ENCODE data around the gene SEMA4A.

SEMA4A gene

DNA sequence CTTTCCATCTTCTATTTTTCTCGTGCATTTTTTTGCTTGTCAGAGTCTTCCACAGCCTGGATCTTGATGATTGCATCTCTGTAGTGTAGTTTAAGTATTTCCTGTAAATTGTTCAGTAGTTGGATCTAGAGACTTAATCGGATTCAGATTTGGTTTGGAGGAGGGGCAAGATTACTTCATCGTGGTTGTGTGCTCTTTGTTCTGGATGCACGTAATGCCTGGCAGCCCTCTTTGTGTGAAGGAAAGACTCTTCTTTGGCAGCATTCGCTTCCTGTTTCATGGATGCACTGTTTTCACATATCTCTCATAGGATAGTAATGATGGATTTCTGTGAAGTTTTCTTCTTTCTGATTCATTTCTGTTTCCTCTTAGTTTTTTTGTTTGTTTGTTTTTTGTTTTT is 14.2 kb downstream of the SEMA4A start:
- POLR2A ChIA-PET: interaction anchor here (0.7 kb wide), 1 partner anchor 45 kb away, joined by 3 read pairs; the partner anchor contains the start of gene PMF1
- H3K9me3 ChIP-seq (ENCODE audit: control insufficient read depth, insufficient read depth, low read depth, low read length): no peaks in the 10 kb centered on the region
- CTCF ChIA-PET: no interaction called here
- H3K36me3 ChIP-seq (ENCODE audit: control insufficient read depth in 2 of 2, insufficient read depth in 1 of 2, low read length in 2 of 2): no peaks in the 10 kb centered on the region
- no peak overlapping the region for H3K27ac ChIP-seq (ENCODE audit: extremely low read depth, low read depth, low read length)
- TF ChIP-seq BCL11A (tag by site-specific recombination; IDR thresholded peaks at IDR 0.05; ENCODE audit: low read depth) (no peak), ZNF280D (tag by site-specific recombination; IDR thresholded peaks at IDR 0.05) (0 out of 2 replicates have a peak, but pooled peaks have one; percentile 29)
- H3K4me1 ChIP-seq (ENCODE audit: control insufficient read depth, insufficient read depth, low read length): no peaks in the 10 kb centered on the region
- no peak overlapping the region for H3K4me3 ChIP-seq (ENCODE audit: low read depth, low read length)

GRCh38 chr1:156172696-156173470 is 19.5 kb downstream of the SEMA4A start:
- H3K27ac ChIP-seq (ENCODE audit: extremely low read depth, low read depth, low read length): no peak overlapping the region
- TF ChIP-seq ZNF391 (tag by site-specific recombination; IDR thresholded peaks at IDR 0.05; ENCODE audit: borderline replicate concordance, low read depth) (no peak), ZBTB44 (tag by site-specific recombination; IDR thresholded peaks at IDR 0.05) (no peak), ZNF664 (tag by site-specific recombination; IDR thresholded peaks at IDR 0.05) (peak; percentile 89), ZNF341 (tag by site-specific recombination; IDR thresholded peaks at IDR 0.05; ENCODE audit: low read depth) (peak; percentile 37; the same call in 1 of the 2 replicates)
- H3K4me3 ChIP-seq (ENCODE audit: low read depth, low read length): no peak overlapping the region
- no peaks in the 10 kb centered on the region for H3K9me3 ChIP-seq (ENCODE audit: control insufficient read depth, insufficient read depth, low read depth, low read length)
- CTCF ChIA-PET: interaction anchor here (0.5 to 1.4 kb wide), 9 partner anchors 12 to 211 kb away, joined by 3 to 7 read pairs (median 3); no protein-coding TSS in a partner anchor
- no peaks in the 10 kb centered on the region for H3K36me3 ChIP-seq (ENCODE audit: control insufficient read depth in 2 of 2, insufficient read depth in 1 of 2, low read length in 2 of 2)
- H3K4me1 ChIP-seq (ENCODE audit: control insufficient read depth, insufficient read depth, low read length): no peaks in the 10 kb centered on the region
- POLR2A ChIA-PET: interaction anchor here (0.6 kb wide), 2 partner anchors 42 to 400 kb away, joined by 3 read pairs; no protein-coding TSS in a partner anchor

DNA sequence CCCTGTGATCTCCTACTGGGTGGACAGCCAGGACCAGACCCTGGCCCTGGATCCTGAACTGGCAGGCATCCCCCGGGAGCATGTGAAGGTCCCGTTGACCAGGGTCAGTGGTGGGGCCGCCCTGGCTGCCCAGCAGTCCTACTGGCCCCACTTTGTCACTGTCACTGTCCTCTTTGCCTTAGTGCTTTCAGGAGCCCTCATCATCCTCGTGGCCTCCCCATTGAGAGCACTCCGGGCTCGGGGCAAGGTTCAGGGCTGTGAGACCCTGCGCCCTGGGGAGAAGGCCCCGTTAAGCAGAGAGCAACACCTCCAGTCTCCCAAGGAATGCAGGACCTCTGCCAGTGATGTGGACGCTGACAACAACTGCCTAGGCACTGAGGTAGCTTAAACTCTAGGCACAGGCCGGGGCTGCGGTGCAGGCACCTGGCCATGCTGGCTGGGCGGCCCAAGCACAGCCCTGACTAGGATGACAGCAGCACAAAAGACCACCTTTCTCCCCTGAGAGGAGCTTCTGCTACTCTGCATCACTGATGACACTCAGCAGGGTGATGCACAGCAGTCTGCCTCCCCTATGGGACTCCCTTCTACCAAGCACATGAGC is 23.3 kb downstream of the SEMA4A start:
- ChIA-PET POLR2A (interaction anchor here (0.6 kb wide), 1 partner anchor 13 kb away, joined by 8 read pairs; no protein-coding TSS in a partner anchor), CTCF (interaction anchor here (0.5 kb wide), 1 partner anchor 127 kb away, joined by 3 read pairs; no protein-coding TSS in a partner anchor)
- Histone ChIP-seq H3K27ac (ENCODE audit: extremely low read depth, low read depth, low read length) (no peak overlapping the region), H3K36me3 (ENCODE audit: control insufficient read depth in 2 of 2, insufficient read depth in 1 of 2, low read length in 2 of 2) (no peaks in the 10 kb centered on the region), H3K9me3 (ENCODE audit: control insufficient read depth, insufficient read depth, low read depth, low read length) (no peaks in the 10 kb centered on the region), H3K4me1 (ENCODE audit: control insufficient read depth, insufficient read depth, low read length) (no peaks in the 10 kb centered on the region), H3K4me3 (ENCODE audit: low read depth, low read length) (no peak overlapping the region)
- TF ChIP-seq ZBTB21 (tag by site-specific recombination; IDR thresholded peaks at IDR 0.05) (no peak), ZNF423 (tag by site-specific recombination; IDR thresholded peaks at IDR 0.05) (no peak), ZNF585B (tag by site-specific recombination; IDR thresholded peaks at IDR 0.05) (no peak), TSHZ1 (tag by site-specific recombination; IDR thresholded peaks at IDR 0.05; ENCODE audit: borderline replicate concordance) (no peak), ZNF133 (tag by site-specific recombination; IDR thresholded peaks at IDR 0.05) (no peak)
- TF ChIP-seq, protein P1, sequence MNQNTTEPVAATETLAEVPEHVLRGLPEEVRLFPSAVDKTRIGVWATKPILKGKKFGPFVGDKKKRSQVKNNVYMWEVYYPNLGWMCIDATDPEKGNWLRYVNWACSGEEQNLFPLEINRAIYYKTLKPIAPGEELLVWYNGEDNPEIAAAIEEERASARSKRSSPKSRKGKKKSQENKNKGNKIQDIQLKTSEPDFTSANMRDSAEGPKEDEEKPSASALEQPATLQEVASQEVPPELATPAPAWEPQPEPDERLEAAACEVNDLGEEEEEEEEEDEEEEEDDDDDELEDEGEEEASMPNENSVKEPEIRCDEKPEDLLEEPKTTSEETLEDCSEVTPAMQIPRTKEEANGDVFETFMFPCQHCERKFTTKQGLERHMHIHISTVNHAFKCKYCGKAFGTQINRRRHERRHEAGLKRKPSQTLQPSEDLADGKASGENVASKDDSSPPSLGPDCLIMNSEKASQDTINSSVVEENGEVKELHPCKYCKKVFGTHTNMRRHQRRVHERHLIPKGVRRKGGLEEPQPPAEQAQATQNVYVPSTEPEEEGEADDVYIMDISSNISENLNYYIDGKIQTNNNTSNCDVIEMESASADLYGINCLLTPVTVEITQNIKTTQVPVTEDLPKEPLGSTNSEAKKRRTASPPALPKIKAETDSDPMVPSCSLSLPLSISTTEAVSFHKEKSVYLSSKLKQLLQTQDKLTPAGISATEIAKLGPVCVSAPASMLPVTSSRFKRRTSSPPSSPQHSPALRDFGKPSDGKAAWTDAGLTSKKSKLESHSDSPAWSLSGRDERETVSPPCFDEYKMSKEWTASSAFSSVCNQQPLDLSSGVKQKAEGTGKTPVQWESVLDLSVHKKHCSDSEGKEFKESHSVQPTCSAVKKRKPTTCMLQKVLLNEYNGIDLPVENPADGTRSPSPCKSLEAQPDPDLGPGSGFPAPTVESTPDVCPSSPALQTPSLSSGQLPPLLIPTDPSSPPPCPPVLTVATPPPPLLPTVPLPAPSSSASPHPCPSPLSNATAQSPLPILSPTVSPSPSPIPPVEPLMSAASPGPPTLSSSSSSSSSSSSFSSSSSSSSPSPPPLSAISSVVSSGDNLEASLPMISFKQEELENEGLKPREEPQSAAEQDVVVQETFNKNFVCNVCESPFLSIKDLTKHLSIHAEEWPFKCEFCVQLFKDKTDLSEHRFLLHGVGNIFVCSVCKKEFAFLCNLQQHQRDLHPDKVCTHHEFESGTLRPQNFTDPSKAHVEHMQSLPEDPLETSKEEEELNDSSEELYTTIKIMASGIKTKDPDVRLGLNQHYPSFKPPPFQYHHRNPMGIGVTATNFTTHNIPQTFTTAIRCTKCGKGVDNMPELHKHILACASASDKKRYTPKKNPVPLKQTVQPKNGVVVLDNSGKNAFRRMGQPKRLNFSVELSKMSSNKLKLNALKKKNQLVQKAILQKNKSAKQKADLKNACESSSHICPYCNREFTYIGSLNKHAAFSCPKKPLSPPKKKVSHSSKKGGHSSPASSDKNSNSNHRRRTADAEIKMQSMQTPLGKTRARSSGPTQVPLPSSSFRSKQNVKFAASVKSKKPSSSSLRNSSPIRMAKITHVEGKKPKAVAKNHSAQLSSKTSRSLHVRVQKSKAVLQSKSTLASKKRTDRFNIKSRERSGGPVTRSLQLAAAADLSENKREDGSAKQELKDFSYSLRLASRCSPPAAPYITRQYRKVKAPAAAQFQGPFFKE (tag by site-specific recombination; IDR thresholded peaks at IDR 0.05; ENCODE audit: borderline replicate concordance): no peak

All from HEK293 (cell line).